ENCODE data around the gene ALG10B. TPM values are rescaled to one million over a fixed set of nuclear protein-coding genes. Genes with fewer than 3 reads are reported as not detected.
"Not testable (repeated sequence)": the region's sequence is repeated elsewhere in the genome, so short reads cannot be mapped to it uniquely, and the experiment has no call there.

Gene ALG10B
- total and polyA plus RNA-seq, 4 donors: 1.8 to 7.8 (median 5.3) TPM; not detected in 1

GRCh38 chr12:38350342-38351174 lies 34.0 kb downstream of the ALG10B start:
- DNase-seq: no peak
- intact Hi-C loops (cut with DNase I): no loop called here
- Histone ChIP-seq H3K27ac (ENCODE audit: low read depth in 1 of 2, low read length in 2 of 2) (no peak overlapping the region), H3K4me3 (ENCODE audit: low read length in 2 of 2) (no peak overlapping the region), H3K36me3 (ENCODE audit: control insufficient read depth in 1 of 2, insufficient read depth in 2 of 2, low read length in 1 of 2) (no peaks in the 10 kb centered on the region), H3K27me3 (ENCODE audit: control insufficient read depth in 1 of 2, insufficient read depth in 2 of 2, low read length in 1 of 2) (no peaks in the 10 kb centered on the region), H3K9me3 (ENCODE audit: control insufficient read depth, low read length) (no peaks in the 10 kb centered on the region), H3K4me1 (ENCODE audit: control insufficient read depth in 1 of 2, insufficient read depth in 2 of 2, low read length in 2 of 2) (no peaks in the 10 kb centered on the region)
- 70 to 76% methylated on average over 4 of the region's 4 CpGs for WGBS, 2 donors
- ATAC-seq (ENCODE audit: low FRiP score): no peak

DNA sequence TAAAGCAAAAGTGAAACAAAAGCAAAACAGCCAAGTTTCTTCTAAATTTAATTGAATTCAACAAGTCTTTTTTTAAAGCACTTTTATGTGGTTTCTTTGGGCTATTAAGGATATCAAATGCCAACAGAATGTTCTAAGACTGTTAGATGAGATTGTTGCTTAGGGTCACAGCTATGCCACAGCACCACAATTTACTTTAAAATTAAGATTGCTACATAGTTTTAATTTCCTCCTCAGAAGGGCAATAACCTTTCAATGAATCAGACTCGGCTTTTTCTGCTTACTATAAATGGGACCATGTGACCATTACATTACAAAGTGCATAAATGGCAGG lies 34.6 kb downstream of the ALG10B start:
- ATAC-seq (ENCODE audit: low FRiP score); intact Hi-C loops (cut with DNase I): not testable (repeated sequence)
- 49 to 57% methylated on average over 1 of the region's 1 CpG for WGBS, 2 donors

GRCh38 chr12:38367506-38367905 lies 50.9 kb downstream of the ALG10B start:
- intact Hi-C loops (cut with DNase I): no loop called here
- Histone ChIP-seq H3K36me3 (ENCODE audit: control insufficient read depth in 1 of 2, insufficient read depth in 2 of 2, low read length in 1 of 2) (no peaks in the 10 kb centered on the region), H3K27ac (ENCODE audit: low read depth in 1 of 2, low read length in 2 of 2) (no peak overlapping the region), H3K4me3 (ENCODE audit: low read length in 2 of 2) (no peak overlapping the region), H3K9me3 (ENCODE audit: control insufficient read depth, low read length) (no peaks in the 10 kb centered on the region), H3K4me1 (ENCODE audit: control insufficient read depth in 1 of 2, insufficient read depth in 2 of 2, low read length in 2 of 2) (no peaks in the 10 kb centered on the region), H3K27me3 (ENCODE audit: control insufficient read depth in 1 of 2, insufficient read depth in 2 of 2, low read length in 1 of 2) (no peaks in the 10 kb centered on the region)
- 74 to 80% methylated on average over 4 of the region's 4 CpGs for WGBS, 2 donors
- no peak for DNase-seq
- ATAC-seq (ENCODE audit: low FRiP score): no peak

More for the DNA sequence above, 34.6 kb downstream of the ALG10B start:
- not testable (repeated sequence) for H3K4me1 ChIP-seq (ENCODE audit: control insufficient read depth in 1 of 2, insufficient read depth in 2 of 2, low read length in 2 of 2); H3K27me3 ChIP-seq (ENCODE audit: control insufficient read depth in 1 of 2, insufficient read depth in 2 of 2, low read length in 1 of 2); H3K9me3 ChIP-seq (ENCODE audit: control insufficient read depth, low read length); H3K4me3 ChIP-seq (ENCODE audit: low read length in 2 of 2); H3K36me3 ChIP-seq (ENCODE audit: control insufficient read depth in 1 of 2, insufficient read depth in 2 of 2, low read length in 1 of 2); H3K27ac ChIP-seq (ENCODE audit: low read depth in 1 of 2, low read length in 2 of 2); DNase-seq

- Histone ChIP-seq H3K9me3 (ENCODE audit: control insufficient read depth, low read length) (no peaks in the 10 kb centered on the region), H3K36me3 (ENCODE audit: control insufficient read depth in 1 of 2, insufficient read depth in 2 of 2, low read length in 1 of 2) (no peaks in the 10 kb centered on the region), H3K27ac (ENCODE audit: low read depth in 1 of 2, low read length in 2 of 2) (no peak overlapping the region), H3K4me3 (ENCODE audit: low read length in 2 of 2) (no peak overlapping the region), H3K4me1 (ENCODE audit: control insufficient read depth in 1 of 2, insufficient read depth in 2 of 2, low read length in 2 of 2) (no peaks in the 10 kb centered on the region), H3K27me3 (ENCODE audit: control insufficient read depth in 1 of 2, insufficient read depth in 2 of 2, low read length in 1 of 2) (no peaks in the 10 kb centered on the region)
- ATAC-seq (ENCODE audit: low FRiP score) (no peak), DNase-seq (no peak)
- intact Hi-C loops (cut with DNase I): no loop called here
- 88 to 91% methylated on average over 4 of the region's 4 CpGs for WGBS, 2 donors
These were observed 53.7 kb downstream of the ALG10B start for GRCh38 chr12:38370311-38370710.

GRCh38 chr12:38373784-38374183 lies 57.2 kb downstream of the ALG10B start:
- Histone ChIP-seq H3K4me1 (ENCODE audit: control insufficient read depth in 1 of 2, insufficient read depth in 2 of 2, low read length in 2 of 2) (no peaks in the 10 kb centered on the region), H3K27me3 (ENCODE audit: control insufficient read depth in 1 of 2, insufficient read depth in 2 of 2, low read length in 1 of 2) (no peaks in the 10 kb centered on the region), H3K27ac (ENCODE audit: low read depth in 1 of 2, low read length in 2 of 2) (no peak overlapping the region), H3K36me3 (ENCODE audit: control insufficient read depth in 1 of 2, insufficient read depth in 2 of 2, low read length in 1 of 2) (no peaks in the 10 kb centered on the region), H3K4me3 (ENCODE audit: low read length in 2 of 2) (no peak overlapping the region), H3K9me3 (ENCODE audit: control insufficient read depth, low read length) (no peaks in the 10 kb centered on the region)
- DNase-seq: no peak
- intact Hi-C loops (cut with DNase I): no loop called here
- 51 to 53% methylated on average over 2 of the region's 2 CpGs for WGBS, 2 donors
- ATAC-seq (ENCODE audit: low FRiP score): no peak

DNA sequence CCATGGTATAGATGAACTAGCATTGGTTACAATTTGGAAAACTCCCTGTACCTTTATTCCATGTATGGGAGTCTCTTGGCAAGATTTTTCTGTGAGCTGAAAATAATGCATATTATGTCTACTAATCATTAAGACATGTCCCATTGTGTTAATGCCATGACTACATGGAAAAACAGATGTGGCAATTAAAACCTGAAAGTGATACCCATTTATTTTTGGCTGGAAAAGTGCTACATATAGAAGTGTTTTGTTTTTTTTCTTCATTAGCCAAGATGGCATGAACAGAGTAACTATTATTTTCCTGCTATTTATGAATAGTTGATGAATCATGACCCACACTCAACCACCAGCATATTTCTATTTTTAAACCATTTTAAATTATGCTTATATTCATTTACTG lies 58.2 kb downstream of the ALG10B start:
- Histone ChIP-seq H3K27ac (ENCODE audit: low read depth in 1 of 2, low read length in 2 of 2) (no peak overlapping the region), H3K27me3 (ENCODE audit: control insufficient read depth in 1 of 2, insufficient read depth in 2 of 2, low read length in 1 of 2) (no peaks in the 10 kb centered on the region), H3K36me3 (ENCODE audit: control insufficient read depth in 1 of 2, insufficient read depth in 2 of 2, low read length in 1 of 2) (no peaks in the 10 kb centered on the region), H3K9me3 (ENCODE audit: control insufficient read depth, low read length) (no peaks in the 10 kb centered on the region), H3K4me3 (ENCODE audit: low read length in 2 of 2) (no peak overlapping the region), H3K4me1 (ENCODE audit: control insufficient read depth in 1 of 2, insufficient read depth in 2 of 2, low read length in 2 of 2) (no peaks in the 10 kb centered on the region)
- no peak for ATAC-seq (ENCODE audit: low FRiP score)
- intact Hi-C loops (cut with DNase I): no loop called here
- no peak for DNase-seq

Measured in aorta (tissue), 5 donors.